Measurements from ENCODE around the gene POLRMT.

The POLRMT gene

DNA sequence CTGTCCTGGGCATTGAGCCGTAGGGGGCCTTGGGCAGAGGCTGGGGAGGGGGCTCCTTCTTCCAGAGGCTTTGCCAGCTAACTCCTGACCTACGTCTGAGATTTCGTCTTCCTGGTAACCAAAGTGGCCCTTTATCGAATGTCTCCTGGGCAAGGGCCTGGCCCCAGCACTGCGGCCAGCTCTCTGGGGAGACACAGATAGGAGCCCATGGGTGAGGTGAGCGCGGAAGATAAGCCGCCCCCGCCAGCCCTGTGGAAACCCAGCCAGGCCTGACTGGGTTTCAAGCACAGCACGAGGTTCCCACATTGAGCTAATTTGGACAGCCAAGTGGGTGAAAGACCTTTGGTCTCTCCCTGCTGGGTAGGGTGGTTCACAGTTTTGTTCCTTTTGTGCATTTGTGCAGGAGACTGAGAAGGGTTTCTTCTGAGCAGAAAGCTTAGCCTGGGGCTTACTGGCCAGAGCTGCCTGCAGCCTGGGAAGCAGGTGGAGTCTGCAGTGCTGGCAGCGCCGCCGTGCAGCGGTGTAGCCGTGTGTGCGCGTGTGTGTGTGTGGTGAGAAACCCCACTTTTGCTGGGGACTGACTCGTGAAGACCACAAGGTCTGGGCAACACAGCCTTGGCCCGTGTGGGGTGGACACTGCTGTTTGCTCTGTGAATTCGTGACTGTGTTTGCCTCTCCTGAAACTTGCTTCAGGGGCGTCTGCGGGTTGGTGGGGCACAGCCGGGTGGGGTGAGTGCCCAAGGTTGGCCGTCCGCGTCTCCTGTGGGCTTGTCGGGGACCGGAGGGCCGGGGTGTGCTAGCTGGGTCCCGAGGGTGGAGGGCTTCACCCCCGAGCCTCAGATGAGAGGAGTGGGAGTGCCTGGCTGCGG, 58.4 kb downstream of the POLRMT start:
- no peak for DNase-seq

DNA sequence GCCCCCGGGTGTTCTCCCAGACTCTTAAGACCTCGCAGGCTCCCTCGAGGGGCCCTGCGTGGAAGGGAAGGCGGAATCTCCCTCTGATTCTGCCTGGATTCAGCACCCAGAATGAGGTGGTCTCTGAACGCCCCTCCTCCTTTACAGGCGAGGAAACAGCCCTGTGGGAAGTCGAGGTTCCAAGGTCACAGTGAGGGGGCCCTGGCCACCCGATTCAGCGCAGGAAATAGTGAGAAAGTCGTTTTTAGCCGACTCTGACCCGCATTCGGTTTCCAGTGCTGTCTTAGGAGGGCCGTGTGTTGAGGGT, 59.9 kb downstream of the POLRMT start:
- no peak for DNase-seq

DNA sequence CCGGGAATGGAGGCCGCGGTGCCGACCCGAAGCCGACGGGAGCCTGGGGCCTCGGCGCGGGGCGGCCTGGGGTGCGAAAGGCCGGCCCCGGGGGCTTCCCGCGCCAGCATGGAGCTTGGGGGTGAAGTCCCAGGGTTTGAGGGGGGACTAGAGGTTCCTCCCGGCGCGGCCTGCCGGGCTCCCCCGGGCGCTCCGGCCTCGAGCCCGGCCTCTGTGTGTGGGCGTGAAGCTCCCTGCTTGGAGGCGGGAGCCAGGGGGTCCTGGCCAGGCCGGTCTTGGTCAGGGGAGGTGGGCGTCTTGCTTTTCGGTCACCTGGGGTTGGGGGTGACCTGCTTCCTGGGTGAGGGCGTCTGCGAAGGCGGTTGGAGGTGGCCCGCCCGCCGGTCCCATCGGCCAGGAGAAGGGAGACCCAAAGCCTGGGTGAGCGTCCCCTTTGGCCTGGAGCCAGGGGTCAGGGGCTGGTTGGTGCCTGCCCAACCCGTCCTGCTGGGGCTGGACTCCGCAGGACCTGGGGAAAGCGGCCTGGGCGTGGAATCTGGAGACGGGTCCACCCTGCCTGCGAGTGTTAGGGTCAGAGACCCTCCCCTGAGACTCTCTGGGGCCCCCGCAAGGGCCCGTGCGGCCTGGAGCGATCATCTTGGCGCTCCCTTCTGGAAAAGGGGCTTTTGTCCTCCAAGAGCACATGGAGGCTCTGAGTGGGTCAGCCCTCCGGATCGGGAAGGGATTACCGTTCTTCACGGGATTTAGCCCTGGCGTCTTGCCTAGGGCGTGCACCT, 60.4 kb downstream of the POLRMT start:
- peak; percentile 74 to 88 for DNase-seq

DNA sequence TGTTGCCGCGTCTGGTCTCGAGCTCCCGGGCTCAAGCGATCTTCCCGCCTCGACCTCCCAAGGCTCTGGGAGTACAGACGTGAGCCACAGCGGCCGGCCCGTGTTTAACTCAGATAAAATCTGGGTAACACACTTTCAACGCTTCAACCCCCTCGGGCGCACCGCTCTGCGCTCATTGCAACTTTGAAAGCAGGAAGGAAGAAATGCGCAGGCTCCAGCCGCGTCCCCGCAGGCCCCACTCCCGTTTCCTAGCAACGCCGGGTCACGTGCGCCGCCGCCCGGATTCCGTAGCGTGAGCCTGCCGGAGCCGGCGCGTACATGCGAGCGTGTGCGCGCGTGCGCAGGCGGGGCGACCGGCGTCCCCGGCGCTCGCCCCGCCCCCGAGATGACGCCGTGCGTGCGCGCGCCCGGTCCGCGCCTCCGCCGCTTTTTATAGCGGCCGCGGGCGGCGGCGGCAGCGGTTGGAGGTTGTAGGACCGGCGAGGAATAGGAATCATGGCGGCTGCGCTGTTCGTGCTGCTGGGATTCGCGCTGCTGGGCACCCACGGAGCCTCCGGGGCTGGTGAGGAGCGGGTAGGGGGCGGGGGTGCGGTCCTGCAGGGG, 61.1 kb downstream of the POLRMT start, which contains the start of gene BSG:
TSS of gene BSG (plus strand) at position 457 of the 603 bp plus-strand sequence. CDS start at position 496, 39 bp downstream.
- peak; percentile 96 to 98 for DNase-seq

DNA sequence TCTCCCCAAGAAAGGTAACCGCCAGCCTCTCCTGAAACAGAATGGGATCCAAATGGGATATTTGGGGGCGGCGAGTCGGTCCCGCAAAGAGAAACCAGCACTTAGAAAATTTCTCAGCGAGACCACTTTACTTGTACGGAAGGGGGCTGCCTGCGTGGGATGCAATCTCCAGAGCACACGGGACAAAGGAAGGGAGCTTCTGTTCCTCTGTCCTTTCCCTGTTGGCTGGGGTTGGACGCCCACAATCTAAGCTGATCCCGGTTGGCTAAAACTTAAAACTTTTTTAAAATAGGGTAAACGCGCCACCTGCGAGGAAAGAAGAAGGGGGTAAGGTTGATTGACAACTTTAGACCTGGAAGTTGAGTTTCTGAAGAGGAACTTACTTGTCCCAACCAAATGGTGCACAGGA, 61.8 kb downstream of the POLRMT start:
- peak; percentile 47 to 61 for DNase-seq

DNA sequence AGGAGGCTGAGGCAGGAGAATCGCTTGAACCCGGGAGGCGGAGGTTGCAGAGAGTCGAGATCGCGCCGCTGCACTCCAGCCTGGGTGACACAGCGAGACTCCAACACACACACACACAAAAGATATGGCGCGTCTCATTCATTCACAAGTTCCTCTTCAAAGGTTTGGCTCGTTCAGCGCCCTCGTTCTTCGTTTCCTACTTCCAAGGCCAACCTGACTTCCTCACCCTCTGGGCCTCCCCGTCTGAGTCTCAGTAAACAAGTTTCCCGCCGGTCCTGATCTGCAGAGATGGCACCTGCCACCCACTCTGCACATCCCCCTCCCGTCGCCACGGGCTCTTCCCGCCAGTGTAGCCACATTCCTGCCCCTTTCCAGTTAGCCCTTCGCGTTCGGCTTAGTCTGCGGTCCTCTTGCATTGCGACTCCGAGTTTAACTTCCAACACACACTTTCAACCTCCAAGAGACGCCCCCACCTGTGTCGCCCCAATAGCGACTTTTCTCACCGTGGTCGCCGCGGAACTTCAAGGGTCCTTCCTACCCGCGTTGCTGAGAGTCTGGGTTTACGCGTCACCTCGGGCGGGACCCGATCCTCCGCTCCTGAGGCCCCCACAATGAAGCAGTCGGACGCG, 62.3 kb downstream of the POLRMT start:
- DNase-seq: peak; percentile 61 to 64

DNA sequence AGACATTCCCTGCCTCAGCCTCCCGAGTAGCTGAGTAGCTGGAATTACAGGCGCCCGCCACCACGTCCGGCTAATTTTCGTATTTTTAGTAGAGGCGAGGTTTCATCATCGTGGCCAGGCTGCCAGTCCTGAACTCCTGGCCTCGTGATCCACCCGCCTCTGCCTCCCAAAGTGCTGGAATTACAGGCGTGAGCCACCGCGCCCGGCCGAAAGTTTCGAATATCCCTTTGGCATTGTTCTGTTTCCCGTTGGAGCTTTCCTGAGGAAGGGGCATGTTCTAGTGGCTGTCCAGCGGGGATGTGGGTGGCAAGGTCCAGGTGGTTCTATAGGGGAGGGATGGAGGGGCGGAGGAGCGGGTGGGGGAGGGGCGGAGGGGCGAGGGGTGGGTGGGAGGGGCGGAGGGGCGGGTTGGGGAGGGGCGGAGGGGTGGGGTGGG, 63.1 kb downstream of the POLRMT start:
- DNase-seq: no peak

DNA sequence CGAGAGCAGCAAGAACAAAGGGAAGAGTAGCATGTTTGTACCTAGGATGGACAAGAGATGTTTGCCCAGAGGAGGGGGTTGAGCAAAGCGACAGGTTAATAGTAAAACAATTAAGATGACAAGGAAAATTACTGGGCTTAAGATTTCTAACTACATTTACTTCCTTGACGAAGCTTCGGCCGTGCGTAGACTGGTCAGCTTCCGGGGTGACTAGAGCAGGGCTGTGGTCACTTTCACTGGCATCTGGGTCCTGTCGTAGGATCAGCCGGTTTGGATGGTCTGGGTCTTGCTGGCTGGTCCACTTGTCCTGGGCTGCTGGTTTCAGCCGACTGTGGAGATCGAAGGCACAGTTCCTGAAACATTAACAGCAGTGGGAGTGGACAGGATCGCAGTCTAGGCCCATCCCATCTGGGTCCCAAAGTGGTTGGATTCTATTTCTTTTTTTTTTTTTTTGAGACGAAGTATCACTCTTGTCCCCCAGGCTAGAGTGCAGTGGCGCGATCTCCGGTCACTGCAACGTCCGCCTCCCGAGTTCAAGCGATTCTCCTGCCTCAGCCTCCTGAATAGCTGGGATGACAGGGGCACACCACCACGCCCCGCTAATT, 65.9 kb downstream of the POLRMT start:
- no peak for DNase-seq

All from NCI-H524 (cell line).